HEK293T (cell line): ENCODE results near the gene HLCS.
A peak's percentile ranks its signal among the peaks of the same experiment; 100 is the strongest.

Source experiments
- CTCF ChIA-PET: fragments of 350-600 bp; formaldehyde crosslinking; extraction: SDS; loops from one replicate; lab custom pipeline; 2021; ENCODE audit warnings: antibody characterized with exemption, inconsistent platforms; lab: Yijun Ruan, JAX
- POLR2A ChIA-PET: fragments of 350-600 bp; formaldehyde crosslinking; extraction: SDS; loops from one replicate; lab custom pipeline; 2020; ENCODE audit warnings: antibody characterized with exemption, inconsistent platforms; lab: Yijun Ruan, JAX
- DNase-seq: peaks from one replicate; pipeline ENCODE4 v3.0.0; 2012; ENCODE audit warnings: mixed read lengths; ENCODE audit errors: extremely low spot score
- ARNT ChIP-seq: fragments of 450-650 bp; IDR thresholded peaks from 2 replicates; pipeline ENCODE4 v1.6.1; 2017; ENCODE audit warnings: mild to moderate bottlenecking
- BHLHE40 ChIP-seq: fragments of 450-650 bp; IDR thresholded peaks from 2 replicates; pipeline ENCODE4 v1.6.1; 2016; ENCODE audit warnings: mild to moderate bottlenecking, moderate library complexity, borderline replicate concordance
- CTBP1 ChIP-seq: fragments of 450-650 bp; IDR thresholded peaks from 2 replicates; pipeline ENCODE4 v1.6.1; 2016; ENCODE audit warnings: borderline replicate concordance
- ELF4 ChIP-seq: fragments of 450-650 bp; IDR thresholded peaks from 2 replicates; pipeline ENCODE4 v1.6.1; 2017; ENCODE audit warnings: antibody characterized with exemption
- FOXA1 ChIP-seq: fragments of 450-650 bp; IDR thresholded peaks from 2 replicates; pipeline ENCODE4 v1.6.1; 2016; ENCODE audit warnings: mild to moderate bottlenecking
- FOXK2 ChIP-seq: fragments of 450-650 bp; IDR thresholded peaks from 2 replicates; pipeline ENCODE4 v1.6.1; 2016; ENCODE audit warnings: mild to moderate bottlenecking
- FOXM1 ChIP-seq: fragments of 450-650 bp; IDR thresholded peaks from 2 replicates; pipeline ENCODE4 v1.6.1; 2017; ENCODE audit warnings: mild to moderate bottlenecking, borderline replicate concordance
- HDGF ChIP-seq: fragments of 450-650 bp; IDR thresholded peaks from 2 replicates; pipeline ENCODE4 v1.6.1; 2017; ENCODE audit warnings: antibody characterized with exemption, borderline replicate concordance
- L3MBTL2 ChIP-seq: fragments of 450-650 bp; conservative IDR thresholded peaks from 2 replicates; pipeline ENCODE4 v1.6.1; 2016; ENCODE audit warnings: mild to moderate bottlenecking
- LEF1 ChIP-seq: fragments of 450-650 bp; IDR thresholded peaks from 2 replicates; pipeline ENCODE4 v1.6.1; 2017; ENCODE audit warnings: mild to moderate bottlenecking, borderline replicate concordance
- NFRKB ChIP-seq: fragments of 450-650 bp; IDR thresholded peaks from 2 replicates; pipeline ENCODE4 v1.6.1; 2016; ENCODE audit warnings: mild to moderate bottlenecking, moderate library complexity
- SP1 ChIP-seq: fragments of 450-650 bp; IDR thresholded peaks from 2 replicates; pipeline ENCODE4 v1.6.1; 2017
- SUZ12 ChIP-seq: fragments of 450-650 bp; IDR thresholded peaks from 2 replicates; pipeline ENCODE4 v1.6.1; 2016; ENCODE audit warnings: mild to moderate bottlenecking
- TARDBP ChIP-seq: fragments of 450-650 bp; IDR thresholded peaks from 2 replicates; pipeline ENCODE4 v1.6.1; 2016
- ZNF384 ChIP-seq: fragments of 450-650 bp; IDR thresholded peaks from 2 replicates; pipeline ENCODE4 v1.6.1; 2016
- TF ChIP-seq, protein P1 (sequence below): fragments of 450-650 bp; IDR thresholded peaks from 2 replicates; pipeline ENCODE4 v1.6.1; 2016

The HLCS gene

DNA sequence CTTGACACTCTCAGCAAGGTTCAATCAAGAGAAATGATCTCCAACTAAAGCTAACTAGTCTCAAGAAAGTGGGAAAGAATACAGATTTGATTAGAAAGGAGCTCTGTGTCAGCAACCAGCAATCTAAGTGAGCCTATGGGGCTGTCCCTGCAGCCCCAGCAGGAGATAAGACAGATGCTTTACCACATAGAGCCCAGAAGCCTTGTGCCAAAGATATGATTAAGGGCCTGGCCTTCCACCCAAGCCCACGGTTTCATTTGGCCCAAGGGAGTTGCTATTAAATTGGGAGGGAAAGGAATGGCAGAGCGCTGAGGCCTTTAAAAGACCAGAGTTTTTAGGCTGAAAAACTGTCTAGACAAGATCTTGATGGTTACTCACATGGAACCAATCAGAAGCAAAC lies 74.8 kb downstream of the HLCS start:
- POLR2A ChIA-PET: no interaction called here
- DNase-seq: no peak
- CTCF ChIA-PET: interaction anchor here (1.0 kb wide), 1 partner anchor 16 kb away, joined by 5 read pairs; no protein-coding TSS in a partner anchor

DNA sequence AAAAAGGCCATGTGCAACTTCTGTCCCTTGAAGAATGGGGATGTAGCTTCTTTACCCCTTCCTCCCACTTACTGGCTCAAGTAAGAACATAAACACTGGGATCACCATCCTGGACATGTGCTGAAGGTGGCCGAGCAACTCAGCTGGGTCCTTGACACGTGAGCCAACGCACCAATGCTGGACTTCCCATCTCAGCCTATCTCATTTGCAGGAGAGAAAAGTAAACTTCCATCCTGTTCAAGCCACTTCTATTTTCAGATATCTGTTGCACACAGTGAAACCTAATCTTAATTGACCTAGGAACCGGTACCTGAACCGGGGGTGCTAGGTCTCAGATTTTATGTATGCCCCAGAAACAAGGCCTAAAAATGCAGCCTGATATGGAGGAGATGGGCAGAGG lies 75.3 kb downstream of the HLCS start:
- no peak for DNase-seq
- no peak for TF ChIP-seq FOXK2
- no peak for TF ChIP-seq ELF4
- TF ChIP-seq SUZ12: no peak
- TF ChIP-seq ZNF384: no peak
- ChIA-PET CTCF (interaction anchor here (1.0 kb wide), 1 partner anchor 17 kb away, joined by 5 read pairs; no protein-coding TSS in a partner anchor), POLR2A (no interaction called here)

More for the DNA sequence above, 74.8 kb downstream of the HLCS start:
- TF ChIP-seq CTBP1 (no peak), SUZ12 (no peak), LEF1 (no peak), BHLHE40 (no peak), ARNT (no peak), HDGF (no peak), FOXA1 (no peak), TARDBP (no peak), FOXM1 (no peak), ELF4 (no peak), ZNF384 (no peak), SP1 (no peak), NFRKB (no peak), FOXK2 (no peak)
- TF ChIP-seq, protein P1, sequence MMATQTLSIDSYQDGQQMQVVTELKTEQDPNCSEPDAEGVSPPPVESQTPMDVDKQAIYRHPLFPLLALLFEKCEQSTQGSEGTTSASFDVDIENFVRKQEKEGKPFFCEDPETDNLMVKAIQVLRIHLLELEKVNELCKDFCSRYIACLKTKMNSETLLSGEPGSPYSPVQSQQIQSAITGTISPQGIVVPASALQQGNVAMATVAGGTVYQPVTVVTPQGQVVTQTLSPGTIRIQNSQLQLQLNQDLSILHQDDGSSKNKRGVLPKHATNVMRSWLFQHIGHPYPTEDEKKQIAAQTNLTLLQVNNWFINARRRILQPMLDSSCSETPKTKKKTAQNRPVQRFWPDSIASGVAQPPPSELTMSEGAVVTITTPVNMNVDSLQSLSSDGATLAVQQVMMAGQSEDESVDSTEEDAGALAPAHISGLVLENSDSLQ: no peak

DNA sequence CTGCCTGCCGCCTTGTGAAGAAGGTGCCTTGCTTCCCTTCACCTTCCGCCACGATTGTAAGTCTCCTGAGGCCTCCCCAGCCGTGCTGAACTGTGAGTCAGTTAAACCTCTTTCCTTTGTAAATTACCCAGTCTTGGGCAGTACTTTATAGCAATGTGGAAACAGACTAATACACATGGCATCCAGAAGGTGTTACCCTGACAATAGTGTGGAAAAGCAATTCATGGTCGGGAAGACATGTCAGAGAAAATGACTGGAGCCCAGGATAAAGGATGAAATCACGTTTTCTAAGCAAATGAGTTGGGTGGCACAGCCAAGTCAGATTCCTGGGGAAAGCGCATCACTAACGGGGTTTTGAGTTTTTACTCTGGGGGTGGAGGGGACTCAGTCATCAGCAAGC lies 76.4 kb downstream of the HLCS start:
- TF ChIP-seq HDGF (no peak), SP1 (no peak), TARDBP (no peak)
- POLR2A ChIA-PET: no interaction called here
- CTCF ChIA-PET: interaction anchor here (0.5 kb wide), 1 partner anchor 28 kb away, joined by 4 read pairs; no protein-coding TSS in a partner anchor
- no peak for DNase-seq

DNA sequence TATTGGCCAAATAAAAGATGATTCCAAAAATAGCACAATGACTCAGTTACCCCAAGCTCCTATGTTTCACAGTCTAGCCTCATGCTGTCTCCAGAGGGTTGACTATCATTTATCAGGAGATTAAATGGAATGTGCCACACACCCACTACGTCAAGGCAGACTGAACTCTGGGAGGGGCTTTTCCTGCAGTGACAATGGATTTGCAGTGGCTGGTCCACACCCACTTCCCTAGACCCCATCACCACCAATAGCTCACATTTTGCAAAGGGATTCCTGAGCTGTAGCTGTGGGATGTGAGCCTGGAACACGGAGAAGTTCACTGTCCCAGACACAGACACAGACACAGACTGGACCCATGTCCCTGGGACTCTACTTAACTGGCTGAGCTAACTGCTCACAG lies 77.1 kb downstream of the HLCS start:
- ChIA-PET CTCF (interaction anchor here (0.5 to 1.3 kb wide), 2 partner anchors 27 to 28 kb away, joined by 3 to 4 read pairs; no protein-coding TSS in a partner anchor), POLR2A (interaction anchor here (0.6 kb wide), 1 partner anchor 459 kb away, joined by 4 read pairs; no protein-coding TSS in a partner anchor)
- TF ChIP-seq TARDBP (no peak), FOXM1 (no peak), L3MBTL2 (no peak), CTBP1 (no peak), ARNT (no peak), FOXK2 (no peak), SP1 (no peak), LEF1 (no peak), BHLHE40 (no peak), ELF4 (no peak), SUZ12 (no peak), NFRKB (no peak)
- no peak for DNase-seq

DNA sequence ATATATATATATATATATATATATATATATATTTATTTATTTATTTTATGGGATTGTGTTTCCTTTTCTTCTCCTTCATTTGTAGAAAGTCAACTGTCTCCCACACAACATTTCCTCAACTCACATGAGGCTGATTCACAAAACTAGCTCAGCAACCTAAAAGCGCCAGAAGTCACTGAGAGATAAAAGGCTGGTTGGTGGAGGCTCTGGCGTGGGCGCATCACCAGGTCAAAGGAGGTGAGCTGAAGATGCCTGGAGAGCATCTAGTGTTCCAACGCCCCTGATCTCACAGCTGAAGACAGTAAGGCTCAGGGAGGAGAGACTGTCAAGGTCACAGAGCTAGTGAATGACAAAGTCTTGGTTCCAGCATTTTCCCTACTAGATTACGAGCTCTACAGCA lies 78.0 kb downstream of the HLCS start:
- CTCF ChIA-PET: interaction anchor here (0.7 to 1.3 kb wide), 2 partner anchors 29 to 42 kb away, joined by 3 read pairs; no protein-coding TSS in a partner anchor
- DNase-seq: no peak
- TF ChIP-seq FOXK2: no peak
- TF ChIP-seq ZNF384: no peak
- TF ChIP-seq, protein P1: no peak
- no peak for TF ChIP-seq ARNT
- no peak for TF ChIP-seq CTBP1
- no peak for TF ChIP-seq SUZ12
- TF ChIP-seq TARDBP: no peak
- no peak for TF ChIP-seq L3MBTL2
- no peak for TF ChIP-seq ELF4
- TF ChIP-seq BHLHE40: no peak
- TF ChIP-seq FOXM1: no peak
- no peak for TF ChIP-seq FOXA1
- TF ChIP-seq LEF1: no peak
- no peak for TF ChIP-seq HDGF
- TF ChIP-seq NFRKB: no peak
- no peak for TF ChIP-seq SP1
- POLR2A ChIA-PET: interaction anchor here (0.9 kb wide), 1 partner anchor 9 kb away, joined by 4 read pairs; no protein-coding TSS in a partner anchor

DNA sequence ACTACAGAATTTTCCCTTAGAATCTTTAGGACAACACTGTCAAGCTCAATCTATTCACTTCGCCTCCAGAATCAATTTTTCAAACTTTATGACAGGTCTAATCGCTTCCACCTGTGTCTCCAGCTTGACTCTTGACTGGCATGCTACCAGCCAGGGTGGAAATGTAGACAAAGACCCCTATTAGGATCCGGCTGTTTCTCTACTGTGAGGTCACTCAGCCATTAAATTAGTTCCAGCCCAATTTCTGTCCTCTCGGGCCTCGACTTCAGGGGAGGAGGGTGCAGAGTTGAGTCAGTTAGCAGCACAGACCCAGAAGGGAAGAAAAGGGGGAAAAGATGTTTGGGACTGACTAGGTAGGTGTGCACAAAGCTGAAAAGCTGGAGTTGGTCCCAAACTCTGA lies 78.5 kb downstream of the HLCS start:
- TF ChIP-seq FOXK2: no peak
- TF ChIP-seq, protein P1: peak; percentile 30; the same call in 1 of the 2 replicates
- no peak for DNase-seq
- ChIA-PET POLR2A (no interaction called here), CTCF (interaction anchor here (0.7 to 1.0 kb wide), 2 partner anchors 22 to 43 kb away, joined by 3 read pairs; no protein-coding TSS in a partner anchor)
